Forelimb muscle (tissue), 1 donor: ENCODE data around the gene NRF1. TPM values are rescaled to one million over a fixed set of nuclear protein-coding genes. Genes with fewer than 3 reads are reported as not detected.
"Not testable (repeated sequence)": the region's sequence is repeated elsewhere in the genome, so short reads cannot be mapped to it uniquely, and the experiment has no call there.

Experiments used
- DNase-seq: peaks from one replicate; pipeline ENCODE4 v3.0.0-alpha.2; 2013; ENCODE audit warnings: low read depth
- polyA plus RNA-seq: library from polyadenylated mRNA; unstranded; fragments of 120-200 nt; gene quantifications from one replicate; pipeline ENCODE4 v1.2.1, GENCODE V29; 2013; ENCODE audit not compliant: insufficient read length

The NRF1 gene
- 12.1 TPM for polyA plus RNA-seq

DNA sequence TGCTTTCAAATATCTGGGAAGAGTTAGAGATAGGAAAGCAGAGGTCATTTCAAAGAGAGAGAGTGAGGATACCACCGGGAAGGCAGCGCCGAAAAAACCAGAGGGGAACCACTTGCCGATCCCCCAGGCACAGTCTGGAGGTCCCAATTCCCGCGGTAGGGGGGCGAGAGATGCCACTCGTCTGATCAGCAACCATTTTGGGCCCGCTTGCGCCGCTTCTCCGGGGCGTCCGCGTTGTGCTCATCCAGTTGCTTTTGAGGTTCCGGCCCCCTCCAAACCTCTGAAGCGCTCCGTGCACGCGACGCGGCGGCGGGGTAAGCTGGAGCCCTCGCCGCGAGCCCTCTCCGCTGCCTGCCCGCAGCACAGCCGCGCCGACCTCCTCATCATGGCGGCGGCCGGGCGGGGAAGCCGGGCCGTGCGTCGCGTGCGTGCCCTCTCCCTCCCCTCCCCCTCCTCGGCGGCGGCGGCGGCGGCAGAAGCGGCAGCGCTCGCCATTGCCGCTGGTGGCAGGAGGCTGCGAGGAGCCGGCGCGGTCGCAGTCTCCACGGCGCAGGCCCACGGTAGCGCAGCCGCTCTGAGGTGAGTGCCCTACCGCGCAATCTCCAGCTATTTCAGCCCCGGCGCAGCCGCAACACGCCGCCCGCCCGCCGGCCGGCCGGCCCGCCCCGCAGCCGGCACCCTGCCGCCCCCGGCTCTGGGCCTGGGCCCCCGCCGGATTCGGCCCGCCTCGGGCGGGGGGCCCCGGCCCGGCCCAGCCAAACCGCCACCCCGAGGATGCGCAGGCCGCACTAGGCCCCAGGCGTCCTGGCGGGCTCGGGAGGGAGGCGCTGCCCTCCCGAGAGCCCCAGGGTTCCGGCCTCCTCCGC, at the start of gene NRF1:
Gene NRF1 (plus strand): TSS at position 475 of the 866 bp plus-strand sequence. CDS start 45,632 bp downstream, outside the sequence.
- peak; percentile 62 for DNase-seq

DNA sequence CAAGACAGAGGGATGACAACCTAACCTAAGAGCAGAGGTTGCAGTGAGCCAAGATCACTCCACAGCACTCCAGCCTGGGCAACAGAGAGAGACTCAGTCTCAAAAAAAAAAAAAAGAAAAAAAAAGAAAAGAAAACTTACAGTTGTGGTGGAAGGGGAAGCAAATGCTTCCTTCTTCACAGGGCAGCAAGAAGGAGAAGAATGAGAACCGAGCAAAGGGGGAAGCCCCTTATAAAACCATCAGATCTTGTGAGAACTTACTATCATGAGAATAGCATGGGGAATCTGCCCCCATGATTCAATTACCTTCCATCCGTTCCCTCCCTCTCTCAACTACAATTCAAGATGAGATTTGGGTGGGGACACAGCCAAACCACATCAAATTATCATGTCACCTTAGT, 45.2 kb upstream of the NRF1 start:
- not testable (repeated sequence) for DNase-seq

DNA sequence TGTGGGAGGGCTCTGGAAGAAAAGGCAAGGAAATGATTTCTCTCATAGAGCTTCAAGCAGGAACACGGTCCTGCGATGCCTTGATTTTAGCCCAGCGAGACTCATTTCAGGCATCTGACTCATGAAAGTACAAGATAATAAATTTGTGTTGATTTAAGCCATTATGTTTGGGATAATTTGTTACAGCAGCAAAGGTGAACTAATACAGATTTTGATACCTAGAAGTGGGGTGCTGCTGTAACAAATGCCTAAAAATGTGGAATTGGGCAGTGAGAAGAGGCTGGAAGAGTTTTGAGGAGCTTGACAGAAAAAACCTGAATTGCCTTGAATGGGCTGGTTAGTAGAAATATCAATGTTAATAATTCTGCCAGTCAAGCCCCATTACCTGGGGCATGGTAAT, 44.1 kb upstream of the NRF1 start:
- no peak for DNase-seq

DNA sequence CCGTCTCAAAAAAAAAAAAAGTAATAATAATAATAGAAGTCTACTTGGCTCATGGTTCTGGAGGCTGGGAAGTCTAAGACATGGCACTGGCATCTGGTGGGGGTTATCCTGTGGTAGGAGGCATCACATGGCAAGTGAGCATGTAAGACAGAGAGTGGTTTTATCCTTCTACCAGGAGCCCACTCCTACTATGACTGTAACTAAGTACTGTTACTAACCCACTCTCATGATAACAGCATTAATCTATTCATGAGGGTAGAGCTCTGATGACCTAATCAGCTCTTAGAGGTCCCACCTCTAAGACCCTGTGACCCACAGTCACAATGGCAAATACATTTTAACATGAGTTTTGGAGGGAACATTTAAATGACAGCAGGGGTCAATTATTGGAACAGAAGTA, 43.3 kb upstream of the NRF1 start:
- DNase-seq = no peak

DNA sequence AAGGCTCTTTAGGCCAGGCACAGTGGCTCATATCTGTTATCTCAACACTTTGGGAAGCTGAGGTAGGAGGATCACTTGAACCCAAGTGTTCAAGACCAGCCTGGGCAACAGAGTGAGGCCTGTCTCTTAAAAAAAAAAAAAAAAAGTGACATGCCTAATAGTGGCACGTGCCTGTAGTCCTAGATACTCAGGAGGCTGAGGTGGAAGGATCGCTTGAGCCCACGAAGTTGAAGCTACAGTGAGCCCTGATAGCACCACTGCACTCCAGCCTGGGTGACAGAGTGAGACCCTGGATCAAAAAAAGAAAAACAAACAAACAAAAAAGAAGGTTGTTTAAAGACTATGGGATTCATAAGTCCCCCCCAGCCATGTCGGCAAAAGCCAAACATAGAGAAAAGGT, 42.2 kb upstream of the NRF1 start:
- no peak for DNase-seq

DNA sequence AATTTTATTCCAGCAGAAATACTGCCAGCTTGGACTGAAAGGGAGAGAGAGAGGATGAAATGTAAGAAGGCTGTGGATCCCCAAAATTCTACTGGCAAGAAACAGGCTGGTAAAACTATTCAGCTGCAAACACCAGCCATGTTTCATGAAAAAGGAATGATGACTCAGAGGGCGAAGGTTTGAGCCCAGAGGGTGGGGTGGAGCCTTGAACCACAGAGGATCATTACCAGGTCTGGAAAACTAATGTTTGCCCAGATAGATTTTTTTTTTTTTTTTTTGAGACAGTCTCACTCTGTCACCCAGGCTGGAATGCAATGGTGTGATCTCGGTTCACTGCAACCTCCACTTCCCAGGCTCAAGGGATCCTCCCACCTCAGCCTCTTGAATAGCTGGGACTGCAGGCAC, 41.7 kb upstream of the NRF1 start:
- DNase-seq = no peak

DNA sequence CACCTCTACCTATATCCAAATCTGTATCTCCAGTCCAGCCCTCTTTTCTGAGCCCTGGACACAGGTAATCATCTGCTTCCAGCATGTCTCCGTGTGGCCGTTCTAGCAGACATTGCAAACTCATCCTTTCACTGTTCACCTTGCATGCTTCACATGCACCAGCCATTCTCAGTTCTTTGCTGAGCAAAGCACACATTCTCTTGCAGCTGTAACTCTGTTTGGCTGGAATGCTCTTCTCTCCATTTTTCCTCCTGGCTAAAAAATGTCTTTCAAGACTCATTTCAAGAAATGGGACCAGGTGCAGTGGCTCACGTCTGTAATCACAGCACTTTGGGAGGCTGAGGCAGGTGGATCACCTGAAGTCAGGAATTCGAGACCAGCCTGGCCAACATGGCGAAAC, 40.3 kb upstream of the NRF1 start:
- no peak for DNase-seq

DNA sequence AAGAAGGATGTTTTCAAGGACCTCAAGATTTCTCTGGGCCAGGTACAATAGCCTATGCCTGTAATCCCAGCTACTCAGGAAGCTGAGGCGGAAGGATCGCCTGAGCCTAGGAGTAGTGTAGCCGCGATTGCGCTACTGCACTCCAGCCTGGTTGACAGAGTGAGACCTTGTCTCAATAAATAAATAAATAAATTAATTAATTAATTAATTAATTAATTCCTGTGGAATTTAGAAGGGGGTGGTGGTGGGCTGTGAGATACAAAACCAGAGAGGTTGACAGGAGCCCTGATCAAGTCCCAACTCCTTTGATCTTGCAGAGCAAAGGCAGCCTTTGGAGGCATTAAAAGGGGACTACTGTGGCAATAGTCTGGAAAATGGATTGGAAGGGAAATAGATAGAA, 39.3 kb upstream of the NRF1 start:
- DNase-seq = no peak

DNA sequence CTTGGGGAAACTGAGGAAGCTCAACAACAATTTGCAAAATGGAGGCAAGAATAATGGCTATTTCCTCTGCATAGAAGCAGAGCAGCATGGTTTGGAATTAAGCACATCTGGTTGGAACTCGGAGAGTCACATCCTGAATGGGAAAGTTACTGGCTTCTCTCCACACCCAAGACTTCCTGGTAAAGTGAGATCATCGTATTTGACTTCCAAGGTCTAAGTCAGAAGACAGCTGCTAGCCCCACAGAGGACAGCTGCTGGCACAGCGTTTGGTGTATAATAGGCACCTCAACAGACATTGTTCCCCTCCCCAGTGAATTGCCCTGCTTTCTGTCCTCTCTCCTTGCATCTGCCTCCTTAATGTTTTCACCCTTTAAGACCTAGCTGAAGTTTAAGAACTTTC, 37.0 kb upstream of the NRF1 start:
- peak; percentile 52 for DNase-seq

DNA sequence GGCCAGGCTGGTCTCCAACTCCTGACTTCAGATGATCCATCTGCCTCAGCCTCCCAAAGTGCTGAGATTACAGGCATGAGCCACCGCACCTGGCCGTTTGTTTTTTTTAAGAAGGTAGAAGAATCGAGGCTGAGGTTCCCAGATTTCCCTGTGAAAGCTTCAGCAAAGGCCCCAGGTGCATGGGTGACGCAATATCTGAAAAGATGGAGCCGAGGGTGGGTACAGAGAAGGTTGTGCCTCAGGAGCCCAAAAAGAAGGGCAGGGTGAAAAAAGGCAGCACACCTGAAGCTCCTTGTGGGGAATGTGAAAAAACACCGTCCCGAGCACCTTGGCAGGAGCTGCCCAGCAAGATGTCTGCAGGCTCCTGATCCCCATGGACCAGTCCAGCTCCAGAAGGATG, 35.8 kb upstream of the NRF1 start:
- no peak for DNase-seq

DNA sequence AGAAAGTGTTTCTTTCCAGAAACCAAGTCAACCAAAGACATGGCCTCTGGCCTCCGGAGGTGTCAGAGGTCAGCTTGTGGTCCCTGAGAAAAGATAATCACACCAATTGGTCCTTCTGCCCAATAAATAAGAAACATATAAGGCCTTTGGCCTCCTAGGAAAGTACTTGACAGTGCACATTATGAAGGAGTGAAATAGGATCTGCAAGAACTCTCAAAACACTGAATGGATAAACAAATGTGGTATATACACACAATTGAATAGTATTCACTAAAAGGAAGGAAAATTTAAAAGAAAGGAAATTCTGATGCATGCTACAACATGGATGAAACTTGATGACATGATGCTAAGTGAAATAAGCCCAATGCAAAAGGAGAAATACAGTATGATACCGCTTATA, 35.4 kb upstream of the NRF1 start:
- DNase-seq = no peak

DNA sequence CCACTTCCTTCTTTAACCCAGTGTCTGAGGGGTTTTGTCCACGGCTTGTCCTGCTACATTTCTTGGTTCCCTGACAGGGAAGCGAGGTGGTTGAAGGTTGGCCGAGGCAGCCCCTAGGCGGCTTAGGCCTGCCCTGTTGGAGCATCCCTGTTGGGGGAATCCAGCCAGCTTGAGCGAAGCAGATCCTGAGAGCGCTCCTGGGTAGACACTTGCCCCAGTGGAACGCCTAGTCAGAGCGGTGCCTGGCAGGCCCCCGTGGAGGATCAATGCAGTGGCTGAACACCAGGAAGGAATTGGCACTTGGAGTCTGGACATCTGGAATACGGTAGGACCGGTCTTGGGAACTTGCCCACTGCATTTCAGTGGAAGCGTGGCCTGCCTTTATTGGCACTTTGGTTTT, 32.7 kb upstream of the NRF1 start:
- DNase-seq = no peak

DNA sequence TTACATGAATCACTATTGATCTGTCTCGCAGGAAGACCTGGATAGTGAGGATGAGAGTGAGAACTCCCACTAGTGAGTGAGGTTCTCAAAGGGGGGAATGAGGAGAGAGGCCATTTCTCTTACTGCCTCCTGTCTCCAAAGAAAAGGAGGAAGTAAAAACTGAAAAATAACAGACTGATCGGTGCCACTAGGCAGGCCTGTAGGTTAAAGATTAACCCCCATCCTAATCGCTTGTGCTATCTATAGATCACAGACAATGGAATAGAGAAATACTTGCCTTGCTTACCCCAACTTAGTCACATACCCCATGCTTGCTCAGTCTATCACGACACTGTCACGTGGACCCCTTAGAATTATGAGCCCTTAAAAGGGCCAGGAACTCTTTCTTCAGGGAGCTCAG, 25.3 kb upstream of the NRF1 start:
- not testable (repeated sequence) for DNase-seq

DNA sequence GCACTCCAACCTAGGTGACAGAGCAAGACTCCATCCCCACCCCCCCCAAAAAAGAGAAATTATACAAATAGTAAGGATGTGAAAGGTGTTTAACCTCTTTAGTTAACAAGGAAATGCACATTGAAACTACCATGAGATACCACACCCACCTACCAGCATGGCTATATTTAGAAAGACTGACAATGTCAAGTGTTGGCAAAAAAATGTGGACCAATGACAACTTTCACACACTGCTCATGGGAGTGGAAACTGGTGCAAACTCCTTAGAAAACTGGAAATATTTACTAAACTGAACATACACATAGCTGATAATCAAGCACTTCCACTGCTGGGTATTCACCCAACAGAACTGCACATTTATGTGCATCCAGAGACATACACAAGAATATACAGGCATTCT, 23.3 kb upstream of the NRF1 start:
- no peak for DNase-seq

DNA sequence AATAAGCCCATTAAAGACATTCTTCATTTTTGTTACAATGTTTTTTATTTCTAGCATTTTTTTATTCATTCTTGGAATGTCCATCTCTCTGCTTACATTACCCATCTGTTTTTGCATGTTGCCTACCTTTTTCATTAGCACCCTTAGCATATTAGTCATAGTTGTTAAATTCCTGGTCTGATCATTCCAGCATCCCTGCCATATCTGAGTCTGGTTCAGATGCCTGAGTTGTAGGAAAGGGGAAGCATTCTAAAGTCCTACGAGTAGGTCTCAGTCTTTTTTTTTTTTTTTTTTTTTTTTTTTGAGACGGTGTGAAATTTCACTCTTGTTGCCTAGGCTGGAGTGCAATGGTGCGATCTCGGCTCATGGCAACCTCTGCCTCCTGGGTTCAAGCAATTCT, 19.7 kb upstream of the NRF1 start:
- no peak for DNase-seq

DNA sequence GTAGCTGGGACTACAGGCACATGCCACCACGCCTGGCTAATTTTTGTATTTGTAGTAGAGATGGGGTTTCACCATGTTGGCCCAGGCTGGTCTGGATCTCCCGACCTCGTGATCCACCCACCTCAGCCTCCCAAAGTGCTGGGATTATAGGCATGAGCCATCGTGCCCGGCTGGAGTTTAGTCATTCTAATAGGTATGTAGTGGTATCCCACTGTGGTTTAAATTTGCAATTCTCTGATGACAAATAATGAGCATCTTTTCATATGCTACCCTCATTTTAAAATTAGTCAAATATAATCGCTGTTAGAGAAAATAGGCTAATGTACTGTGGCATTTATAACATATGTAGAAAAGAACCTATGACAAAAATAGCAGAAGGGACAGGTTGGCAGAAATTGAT, 15.1 kb upstream of the NRF1 start:
- not testable (repeated sequence) for DNase-seq

DNA sequence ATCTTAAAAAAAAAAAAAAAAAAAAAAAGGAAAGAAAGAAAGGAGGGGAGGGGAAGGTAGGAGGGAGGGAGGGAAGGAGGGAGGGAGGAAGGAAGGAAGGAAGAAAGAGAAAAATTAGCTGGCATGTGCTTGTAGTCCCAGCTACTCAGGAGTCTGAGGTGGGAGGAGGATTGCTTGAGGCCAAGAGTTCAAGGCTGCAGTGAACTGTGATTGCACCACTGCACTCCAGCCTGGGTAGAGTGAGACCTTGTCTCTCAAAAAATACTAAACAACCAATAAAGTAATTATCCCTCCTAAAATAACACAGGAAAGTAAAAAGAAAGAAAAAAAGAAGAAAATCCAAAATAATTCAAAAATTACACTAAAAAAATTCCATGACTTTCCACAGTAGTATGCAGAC, 13.8 kb upstream of the NRF1 start:
- no peak for DNase-seq

DNA sequence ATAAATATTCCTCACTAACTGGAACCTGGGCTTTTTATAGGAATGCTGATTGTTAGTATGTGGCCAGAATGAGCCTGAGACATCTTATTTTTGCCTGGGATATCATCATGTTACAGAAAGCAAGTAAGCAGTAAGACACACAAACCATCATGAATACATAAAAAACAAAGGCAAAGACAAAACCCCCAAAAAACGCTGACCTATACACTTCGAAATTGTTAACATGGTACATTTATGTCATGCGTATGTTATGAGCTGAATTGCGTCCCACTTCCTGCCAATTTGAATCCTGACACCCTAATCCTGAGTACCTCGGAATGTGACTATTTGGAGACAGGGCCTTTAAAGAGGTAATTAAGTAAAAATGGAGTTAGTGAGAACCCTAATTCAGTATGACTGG, 12.3 kb upstream of the NRF1 start:
- DNase-seq = no peak

DNA sequence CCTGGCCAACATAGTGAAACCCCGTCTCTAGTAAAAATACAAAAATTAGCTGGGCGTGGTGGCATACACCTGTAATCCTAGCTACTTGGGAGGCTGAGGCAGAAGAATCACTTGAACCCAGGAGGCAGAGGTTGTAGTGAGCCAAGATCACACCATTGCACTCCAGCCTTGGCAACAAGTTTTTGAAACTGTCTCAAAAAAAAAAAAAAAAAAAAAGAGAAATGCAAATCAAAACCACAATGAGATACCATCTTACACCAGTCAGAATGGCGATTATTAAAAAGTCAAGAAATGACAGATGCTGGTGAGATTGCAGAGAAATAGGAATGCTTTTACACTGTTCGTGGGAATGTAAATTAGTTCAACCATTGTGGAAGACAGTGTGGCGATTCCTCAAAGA, 7.9 kb upstream of the NRF1 start:
- not testable (repeated sequence) for DNase-seq

DNA sequence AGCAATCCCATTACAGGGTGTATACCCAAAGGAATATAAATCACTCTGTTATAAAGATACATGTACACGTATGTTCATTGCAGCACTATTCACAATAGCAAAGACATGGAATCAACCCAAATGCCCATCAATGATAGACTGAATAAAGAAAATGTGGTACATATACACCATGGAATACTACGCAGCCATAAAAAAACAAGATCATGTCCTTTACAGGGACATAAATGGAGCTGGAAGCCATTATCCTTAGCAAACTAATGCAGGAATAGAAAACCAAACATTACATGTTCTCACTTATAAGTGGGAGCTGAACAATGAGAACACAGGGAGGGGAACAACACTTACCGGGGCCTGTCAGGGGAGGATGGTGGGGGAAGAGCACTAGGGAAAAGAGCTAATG, 7.5 kb upstream of the NRF1 start:
- DNase-seq = not testable (repeated sequence)

DNA sequence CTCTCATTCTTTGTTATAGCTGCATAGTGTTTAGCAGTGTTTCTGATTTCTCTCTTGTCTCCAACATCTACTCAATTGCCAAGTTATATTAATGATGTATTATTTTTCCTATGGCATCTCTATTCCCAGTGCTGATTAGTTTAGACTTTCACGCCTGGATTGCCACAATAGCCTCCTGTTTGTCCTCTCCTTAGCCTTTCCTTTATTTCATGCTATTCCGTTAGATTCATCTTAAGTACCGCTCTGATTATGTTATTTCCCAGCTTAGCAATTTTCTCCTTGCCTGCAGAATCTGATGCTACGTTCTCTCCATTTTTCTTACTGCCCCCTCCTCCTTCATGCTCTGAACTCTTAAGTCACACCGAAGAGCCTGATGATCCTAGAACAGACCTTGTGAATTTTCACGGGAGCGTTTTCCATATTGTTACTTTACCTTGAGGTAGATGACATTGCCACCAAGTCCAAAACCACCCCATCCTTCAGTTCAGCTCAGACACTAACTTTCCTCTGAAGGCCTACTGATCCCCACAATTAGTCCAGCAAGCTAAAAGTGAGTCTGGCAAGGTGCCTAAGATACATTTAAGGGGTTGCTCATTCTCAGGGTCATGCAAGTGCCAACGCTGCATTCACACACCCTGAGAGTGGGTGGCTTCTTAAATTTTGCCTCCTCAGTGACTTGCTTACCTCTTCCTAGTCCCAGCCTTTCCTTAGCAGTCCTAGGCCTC, 6.6 kb upstream of the NRF1 start:
- no peak for DNase-seq

DNA sequence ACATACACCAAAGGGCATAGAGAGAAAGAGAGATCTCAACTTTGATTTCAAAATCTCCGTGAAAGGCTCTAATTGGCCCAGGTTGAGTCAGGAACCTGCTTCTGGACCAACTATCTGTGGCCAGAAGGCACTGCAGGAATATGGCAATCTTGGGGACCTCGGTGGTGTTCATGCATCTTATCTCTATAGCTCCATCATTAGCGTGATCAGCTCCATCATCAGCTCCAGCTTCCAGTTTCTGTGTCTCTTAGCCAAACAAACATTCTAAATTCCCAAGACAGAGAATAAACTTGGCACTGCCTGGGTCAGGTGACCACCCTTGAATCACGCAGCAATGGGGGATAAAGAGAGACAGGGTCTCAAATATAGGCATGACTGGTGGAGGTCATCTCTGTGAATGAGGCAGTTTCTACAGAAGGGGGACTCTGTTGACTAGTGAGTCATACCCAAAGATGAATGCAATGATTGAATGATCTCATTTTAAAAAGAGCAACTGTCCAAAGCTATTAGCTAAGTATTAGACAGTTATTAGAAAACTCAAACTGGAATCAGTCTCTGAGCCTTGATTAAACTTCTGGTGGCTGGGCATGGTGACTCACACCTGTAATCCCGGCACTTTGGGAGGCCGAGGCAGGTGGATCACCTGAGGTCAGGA, 5.4 kb upstream of the NRF1 start:
- DNase-seq = no peak

DNA sequence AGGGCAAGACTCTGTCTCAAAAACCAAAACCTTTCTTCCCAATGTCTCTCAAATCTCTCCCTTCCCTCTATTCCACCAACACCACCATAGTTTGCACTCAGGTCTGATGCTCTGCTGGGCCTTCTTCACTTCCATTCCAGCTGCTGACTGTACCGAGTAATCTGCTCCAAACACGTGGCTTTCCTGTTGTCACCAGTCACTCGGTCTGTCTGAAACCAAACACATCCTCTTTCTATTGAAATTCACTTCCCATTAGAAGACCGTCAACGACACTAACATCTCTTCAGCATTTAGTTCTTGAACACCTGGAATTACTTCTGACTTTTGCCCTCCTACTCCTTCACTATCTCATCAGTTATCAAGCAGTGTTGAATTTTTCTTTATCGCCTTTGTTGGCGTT, 4.7 kb upstream of the NRF1 start:
- no peak for DNase-seq
